H9 (cell line): ENCODE data around the gene FUT8. TPM values are rescaled to one million over a fixed set of nuclear protein-coding genes. Genes with fewer than 3 reads are reported as not detected.

ENCODE experiments used
- DNase-seq: peaks from one replicate; pipeline ENCODE4 v3.0.0-alpha.2; 2017
- H2AFZ ChIP-seq: one replicate; pipeline ENCODE4 v1.6.1; 2013; ENCODE audit warnings: mild to moderate bottlenecking, low read length, control low read depth, moderate library complexity
- H2AK5ac ChIP-seq: 2 replicates; pipeline ENCODE4 v1.6.1; 2013; ENCODE audit warnings: low read length, control low read depth, mixed read lengths; ENCODE audit not compliant: insufficient read length
- H2BK120ac ChIP-seq: one replicate; pipeline ENCODE4 v1.6.1; 2013; ENCODE audit warnings: low read depth, mild to moderate bottlenecking, low read length, control low read depth, inconsistent platforms; ENCODE audit not compliant: poor library complexity, severe bottlenecking
- H2BK12ac ChIP-seq: 2 replicates; pipeline ENCODE4 v1.6.1; 2013; ENCODE audit warnings: low read length, control low read depth, mixed read lengths, low read depth; ENCODE audit not compliant: insufficient read length
- H2BK15ac ChIP-seq: 2 replicates; pipeline ENCODE4 v1.6.1; 2013; ENCODE audit warnings: low read depth, low read length, control low read depth
- H2BK20ac ChIP-seq: one replicate; pipeline ENCODE4 v1.6.1; 2013; ENCODE audit warnings: low read depth, mild to moderate bottlenecking, low read length, control low read depth, inconsistent platforms; ENCODE audit not compliant: poor library complexity, severe bottlenecking
- H2BK5ac ChIP-seq: 2 replicates; pipeline ENCODE4 v1.6.1; 2013; ENCODE audit warnings: low read length, control low read depth, mixed read lengths; ENCODE audit not compliant: insufficient read length
- H3K14ac ChIP-seq: 2 replicates; pipeline ENCODE4 v1.6.1; 2013; ENCODE audit warnings: low read length, control low read depth; ENCODE audit not compliant: insufficient read depth
- H3K18ac ChIP-seq: 2 replicates; pipeline ENCODE4 v1.6.1; 2013; ENCODE audit warnings: low read depth, mild to moderate bottlenecking, mixed read lengths, low read length, control low read depth; ENCODE audit not compliant: insufficient read length
- H3K23ac ChIP-seq: 2 replicates; pipeline ENCODE4 v1.6.1; 2013; ENCODE audit warnings: low read length, control low read depth, mixed read lengths, low read depth; ENCODE audit not compliant: insufficient read length
- H3K23me2 ChIP-seq: 2 replicates; pipeline ENCODE4 v1.6.1; 2013; ENCODE audit warnings: low read depth, mild to moderate bottlenecking, mixed read lengths, low read length, control low read depth; ENCODE audit not compliant: insufficient read length, poor library complexity, severe bottlenecking
- H3K27ac ChIP-seq: 2 replicates; pipeline ENCODE4 v1.5.1; 2013; ENCODE audit warnings: low read length, control low read depth, mixed read lengths, low read depth; ENCODE audit not compliant: insufficient read length
- H3K27me3 ChIP-seq: 2 replicates; pipeline ENCODE4 v1.6.1; 2013; ENCODE audit warnings: low read length, control low read depth, inconsistent platforms; ENCODE audit not compliant: insufficient read depth
- H3K4ac ChIP-seq: 2 replicates; pipeline ENCODE4 v1.6.1; 2013; ENCODE audit warnings: low read depth, mild to moderate bottlenecking, control low read depth, inconsistent platforms, low read length, moderate library complexity
- H3K4me1 ChIP-seq: 2 replicates; pipeline ENCODE4 v1.6.1; 2013; ENCODE audit warnings: low read length, control low read depth, inconsistent platforms; ENCODE audit not compliant: insufficient read depth
- H3K4me2 ChIP-seq: 2 replicates; pipeline ENCODE4 v1.6.1; 2013; ENCODE audit warnings: low read length, control low read depth, mixed read lengths; ENCODE audit not compliant: insufficient read length, insufficient read depth
- H3K56ac ChIP-seq: 2 replicates; pipeline ENCODE4 v1.6.1; 2013; ENCODE audit warnings: low read depth, mild to moderate bottlenecking, mixed read lengths, low read length, control low read depth; ENCODE audit not compliant: insufficient read length
- H3K79me1 ChIP-seq: 2 replicates; pipeline ENCODE4 v1.6.1; 2013; ENCODE audit warnings: low read depth, mild to moderate bottlenecking, moderate library complexity, low read length, control low read depth, inconsistent platforms; ENCODE audit not compliant: insufficient read depth, poor library complexity, severe bottlenecking
- H3K79me2 ChIP-seq: 2 replicates; pipeline ENCODE4 v1.6.1; 2013; ENCODE audit warnings: low read length, control low read depth, inconsistent platforms; ENCODE audit not compliant: insufficient read depth
- H3K9ac ChIP-seq: 2 replicates; pipeline ENCODE4 v1.6.1; 2013; ENCODE audit warnings: low read length, control low read depth, mixed read lengths; ENCODE audit not compliant: insufficient read length; ENCODE audit errors: extremely low read depth
- H3K9me3 ChIP-seq: one replicate; pipeline ENCODE4 v1.6.1; 2013; ENCODE audit warnings: low read depth, low read length, inconsistent platforms; ENCODE audit not compliant: control insufficient read depth
- H3T11ph ChIP-seq: one replicate; pipeline ENCODE4 v1.6.1; 2013; ENCODE audit warnings: mild to moderate bottlenecking, low read length, control low read depth, inconsistent platforms
- H4K20me1 ChIP-seq: one replicate; pipeline ENCODE4 v1.6.1; 2013; ENCODE audit not compliant: control insufficient read depth, insufficient read length, insufficient read depth
- H4K5ac ChIP-seq: 2 replicates; pipeline ENCODE4 v1.6.1; 2013; ENCODE audit warnings: low read depth, mild to moderate bottlenecking, mixed read lengths, low read length, control low read depth; ENCODE audit not compliant: insufficient read length
- H4K8ac ChIP-seq: replicated peaks from 2 replicates; pipeline ENCODE4 v1.6.1; 2013; ENCODE audit warnings: low read length, control low read depth, mixed read lengths, low read depth; ENCODE audit not compliant: insufficient read length
- H4K91ac ChIP-seq: 2 replicates; pipeline ENCODE4 v1.6.1; 2013; ENCODE audit warnings: low read depth, mild to moderate bottlenecking, moderate library complexity, mixed read lengths, low read length, control low read depth; ENCODE audit not compliant: insufficient read length
- H3K27ac Mint-ChIP-seq, 3 experiments: 2 replicates in 2 of 3; 3 replicates in 1 of 3; pipeline ENCODE4 v1.8.0; 2020 to 2021; ENCODE audit warnings: mixed read lengths in 3 of 3, mild to moderate bottlenecking in 1 of 3, moderate library complexity in 1 of 3
- H3K27me3 Mint-ChIP-seq: 2 replicates; pipeline ENCODE4 v1.8.0; 2021; ENCODE audit warnings: low read depth, mild to moderate bottlenecking, moderate library complexity, mixed read lengths
- H3K36me3 Mint-ChIP-seq, 3 experiments: 2 replicates in 2 of 3; 3 replicates in 1 of 3; pipeline ENCODE4 v1.8.0; 2020 to 2021; ENCODE audit warnings: low read depth in 3 of 3, mixed read lengths in 3 of 3; ENCODE audit not compliant: insufficient read depth in 1 of 3
- H3K4me1 Mint-ChIP-seq, 2 experiments: 2 replicates each; pipeline ENCODE4 v1.8.0; 2020; ENCODE audit warnings: mixed read lengths in 2 of 2
- H3K4me3 Mint-ChIP-seq, 2 experiments: 2 replicates in 1 of 2; 3 replicates in 1 of 2; pipeline ENCODE4 v1.8.0; 2020 to 2021; ENCODE audit warnings: mild to moderate bottlenecking in 2 of 2, mixed read lengths in 2 of 2, moderate library complexity in 1 of 2
- H3K9me3 Mint-ChIP-seq, 2 experiments: 2 replicates in 1 of 2; 3 replicates in 1 of 2; pipeline ENCODE4 v1.8.0; 2020; ENCODE audit warnings: mild to moderate bottlenecking in 2 of 2, mixed read lengths in 2 of 2, moderate library complexity in 1 of 2
- CTCF ChIP-seq: fragments of 200-600 bp; sonication (generic); conservative IDR thresholded peaks from 3 replicates; pipeline ENCODE4 v1.8.0; 2021; ENCODE audit warnings: antibody characterized with exemption, mild to moderate bottlenecking
- WGBS: extraction: QIAGEN DNeasy Blood & Tissue Kit; methylation state at CpG from one replicate; pipeline ENCODE4 v1.1.7; 2013; ENCODE audit warnings: missing lambda C conversion rate, low lambda C conversion rate, mixed read lengths; ENCODE audit not compliant: insufficient read length; ENCODE audit errors: extremely low coverage; 5-methylcytosine and 5-hydroxymethylcytosine counted together
- total RNA-seq: library from RNA; stranded (reverse); gene quantifications from 2 replicates; pipeline ENCODE4 v1.2.1, GENCODE V29; 2021

The FUT8 gene
- total RNA-seq, 1 experiment from 2014 or later = 44.3 TPM

GRCh38 chr14:65729566-65729965 is 317.0 kb downstream of the FUT8 start:
- Histone ChIP-seq H3K27me3 (no peaks in the 10 kb centered on the region), H3K23me2 (no peaks in the 10 kb centered on the region), H3K4me1 (no peaks in the 10 kb centered on the region), H3K79me1 (no peaks in the 10 kb centered on the region), H4K20me1 (no peaks in the 10 kb centered on the region), H2BK5ac (no peak overlapping the region), H3K4me2 (no peak overlapping the region), H3K14ac (no peak overlapping the region), H2BK12ac (no peak overlapping the region), H3K9ac (no peak overlapping the region), H3K56ac (no peak overlapping the region), H3K4ac (no peak overlapping the region), H3T11ph (no peak overlapping the region), H3K23ac (no peak overlapping the region), H2BK20ac (no peak overlapping the region), H3K9me3 (no peaks in the 10 kb centered on the region), H2AK5ac (no peak overlapping the region), H3K79me2 (no peaks in the 10 kb centered on the region), H2BK15ac (no peak overlapping the region), H3K18ac (no peak overlapping the region), H3K27ac (no peak overlapping the region), H4K5ac (no peak overlapping the region), H4K8ac (no peak overlapping the region), H2BK120ac (no peak overlapping the region), H4K91ac (no peak overlapping the region), H2AFZ (no peak overlapping the region)
- Mint-ChIP-seq H3K4me3 (no peak overlapping the region), H3K9me3 (peaks cover 17 to 19% of the 10 kb centered on the region in 2 experiments), H3K27me3 (no peaks in the 10 kb centered on the region), H3K4me1 (no peaks in the 10 kb centered on the region), H3K36me3 (peaks cover 24 to 31% (median 28%) of the 10 kb centered on the region in 3 experiments), H3K27ac (no peak overlapping the region)
- WGBS = no CpG with 5 or more reads among the region's 5 CpGs
- DNase-seq = no peak
- no peak for TF ChIP-seq CTCF
